Hepatocyte (in vitro differentiated cells): ENCODE data around the gene TNRC6A.

Experiments used
- EZH2 ChIP-seq: fragments of 200-600 bp; sonication (generic); IDR thresholded peaks from 2 replicates; pipeline ENCODE4 v1.6.1; 2016; ENCODE audit warnings: antibody characterized with exemption, mild to moderate bottlenecking, borderline replicate concordance
- EZH2phosphoT487 ChIP-seq: fragments of 200-600 bp; sonication (generic); IDR thresholded peaks from one replicate; pipeline ENCODE4 v1.6.1; 2018; ENCODE audit warnings: antibody characterized with exemption, mild to moderate bottlenecking, low read depth, moderate library complexity; ENCODE audit not compliant: unreplicated experiment, severe bottlenecking
- TF ChIP-seq, protein P1 (sequence below): fragments of 200-600 bp; sonication (generic); IDR thresholded peaks from 2 replicates; pipeline ENCODE4 v1.5.1; 2016; ENCODE audit warnings: antibody characterized with exemption, mild to moderate bottlenecking; ENCODE audit not compliant: poor library complexity

DNA sequence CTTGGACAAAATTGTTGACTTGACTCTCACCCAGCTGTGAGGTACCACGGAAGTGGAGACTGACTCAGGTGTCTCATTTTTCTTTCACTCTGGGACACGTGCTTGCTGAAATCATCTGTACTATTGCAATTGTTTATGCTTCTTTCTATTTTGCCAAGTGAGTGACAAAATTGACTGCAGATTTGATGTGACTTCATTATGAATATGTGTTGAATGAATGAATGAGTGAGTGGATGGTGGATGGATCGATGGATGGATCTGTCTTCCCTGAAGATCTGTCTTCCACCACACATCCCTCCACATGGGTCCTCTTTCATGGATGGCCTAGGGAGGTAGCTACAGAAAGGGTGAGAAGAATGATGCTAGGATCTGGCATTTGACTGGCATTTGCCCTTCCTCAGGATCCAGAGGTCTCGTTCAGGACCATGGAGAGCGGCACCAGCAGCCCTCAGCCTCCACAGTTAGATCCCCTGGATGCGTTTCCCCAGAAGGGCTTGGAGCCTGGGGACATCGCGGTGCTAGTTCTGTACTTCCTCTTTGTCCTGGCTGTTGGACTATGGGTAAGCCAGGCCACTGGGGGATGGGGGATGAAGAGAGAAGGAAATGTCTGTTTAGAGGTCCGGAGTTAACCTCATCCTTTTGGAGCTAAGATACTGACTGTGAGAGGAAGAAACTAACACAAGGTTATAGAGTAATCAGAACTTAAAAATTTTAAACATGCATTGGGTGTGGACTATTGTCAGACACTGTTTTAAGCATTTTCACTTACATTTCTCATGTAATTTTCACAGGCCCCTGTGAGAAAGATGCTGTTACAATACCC lies 129.0 kb downstream of the TNRC6A start:
- TF ChIP-seq EZH2: no peak
- TF ChIP-seq, protein P1, sequence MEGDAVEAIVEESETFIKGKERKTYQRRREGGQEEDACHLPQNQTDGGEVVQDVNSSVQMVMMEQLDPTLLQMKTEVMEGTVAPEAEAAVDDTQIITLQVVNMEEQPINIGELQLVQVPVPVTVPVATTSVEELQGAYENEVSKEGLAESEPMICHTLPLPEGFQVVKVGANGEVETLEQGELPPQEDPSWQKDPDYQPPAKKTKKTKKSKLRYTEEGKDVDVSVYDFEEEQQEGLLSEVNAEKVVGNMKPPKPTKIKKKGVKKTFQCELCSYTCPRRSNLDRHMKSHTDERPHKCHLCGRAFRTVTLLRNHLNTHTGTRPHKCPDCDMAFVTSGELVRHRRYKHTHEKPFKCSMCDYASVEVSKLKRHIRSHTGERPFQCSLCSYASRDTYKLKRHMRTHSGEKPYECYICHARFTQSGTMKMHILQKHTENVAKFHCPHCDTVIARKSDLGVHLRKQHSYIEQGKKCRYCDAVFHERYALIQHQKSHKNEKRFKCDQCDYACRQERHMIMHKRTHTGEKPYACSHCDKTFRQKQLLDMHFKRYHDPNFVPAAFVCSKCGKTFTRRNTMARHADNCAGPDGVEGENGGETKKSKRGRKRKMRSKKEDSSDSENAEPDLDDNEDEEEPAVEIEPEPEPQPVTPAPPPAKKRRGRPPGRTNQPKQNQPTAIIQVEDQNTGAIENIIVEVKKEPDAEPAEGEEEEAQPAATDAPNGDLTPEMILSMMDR: no peak
- TF ChIP-seq EZH2phosphoT487: no peak
